ENCODE data around the gene FDXACB1. TPM values are rescaled to one million over a fixed set of nuclear protein-coding genes. Genes with fewer than 3 reads are reported as not detected.

FDXACB1 gene
- total and polyA plus RNA-seq, 9 donors = 1.3 to 2.9 (median 1.8) TPM

DNA sequence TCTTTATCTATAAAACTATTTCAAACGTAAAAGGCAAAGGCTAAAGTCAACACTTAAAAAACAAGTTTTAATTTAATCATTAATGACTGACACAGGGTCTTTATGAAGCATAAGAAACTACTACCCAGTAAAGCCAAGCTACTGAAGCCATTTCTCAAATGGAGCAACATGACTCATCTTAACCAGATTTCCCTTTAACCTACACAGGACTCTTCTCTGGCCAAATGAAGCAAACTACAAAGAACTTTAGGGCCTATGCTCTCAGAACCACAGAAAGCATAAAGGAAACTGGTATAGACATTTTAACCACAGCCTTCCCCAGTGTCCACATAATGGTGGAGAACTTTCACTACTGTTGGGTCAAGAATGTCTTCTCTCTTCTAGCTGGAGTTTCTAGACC, 42.2 kb downstream of the FDXACB1 start:
- no peak for DNase-seq
- 54 to 69% (median 63%) methylated on average over 1 of the region's 1 CpG for WGBS, 3 donors
- Histone ChIP-seq H3K4me1 (ENCODE audit: insufficient read depth) (no peaks in the 10 kb centered on the region), H3K27me3 (no peaks in the 10 kb centered on the region), H3K27ac (no peak overlapping the region), H3K4me3 (no peak overlapping the region), H3K9me3 (no peaks in the 10 kb centered on the region), H3K36me3 (no peaks in the 10 kb centered on the region)
- TF ChIP-seq EP300 (IDR thresholded peaks at IDR 0.05) (no peak), POLR2A (IDR thresholded peaks at IDR 0.05) (no peak), CTCF (IDR thresholded peaks at IDR 0.05) (no peak)
- intact Hi-C loops (cut with DNase I) = loop anchor here in 1 of 4 donors (5.0 kb wide), 1 partner anchor 264 kb away; no protein-coding TSS in a partner anchor

DNA sequence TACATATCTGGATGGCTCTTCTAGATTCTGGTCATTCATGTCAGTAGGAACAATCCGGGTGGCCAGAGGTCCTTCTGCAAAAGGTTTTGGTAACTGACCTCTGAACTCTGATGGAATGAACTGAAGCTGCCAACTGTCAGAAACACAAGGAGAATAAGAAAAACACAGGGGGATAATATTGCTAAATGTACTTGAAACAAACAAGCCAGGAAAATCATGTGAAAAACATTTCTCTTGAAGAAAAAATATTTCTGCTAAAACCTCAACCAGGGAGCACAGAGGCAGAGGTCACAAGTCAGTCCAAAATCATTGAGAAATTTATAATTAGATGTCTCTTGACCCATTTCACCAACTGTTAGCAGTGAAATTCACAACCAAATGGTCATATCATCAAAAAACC, 42.8 kb downstream of the FDXACB1 start:
- 44 to 66% (median 57%) methylated on average over 1 of the region's 1 CpG for WGBS, 3 donors
- intact Hi-C loops (cut with DNase I) = loop anchor here in 1 of 4 donors (5.0 kb wide), 1 partner anchor 264 kb away; no protein-coding TSS in a partner anchor
- no peaks in the 10 kb centered on the region for H3K27me3 ChIP-seq
- no peak for TF ChIP-seq POLR2A (IDR thresholded peaks at IDR 0.05)
- TF ChIP-seq CTCF (IDR thresholded peaks at IDR 0.05) = no peak
- no peak for TF ChIP-seq EP300 (IDR thresholded peaks at IDR 0.05)
- no peaks in the 10 kb centered on the region for H3K36me3 ChIP-seq
- DNase-seq = no peak
- H3K4me1 ChIP-seq (ENCODE audit: insufficient read depth) = no peaks in the 10 kb centered on the region
- H3K4me3 ChIP-seq = no peak overlapping the region
- no peaks in the 10 kb centered on the region for H3K9me3 ChIP-seq
- no peak overlapping the region for H3K27ac ChIP-seq

DNA sequence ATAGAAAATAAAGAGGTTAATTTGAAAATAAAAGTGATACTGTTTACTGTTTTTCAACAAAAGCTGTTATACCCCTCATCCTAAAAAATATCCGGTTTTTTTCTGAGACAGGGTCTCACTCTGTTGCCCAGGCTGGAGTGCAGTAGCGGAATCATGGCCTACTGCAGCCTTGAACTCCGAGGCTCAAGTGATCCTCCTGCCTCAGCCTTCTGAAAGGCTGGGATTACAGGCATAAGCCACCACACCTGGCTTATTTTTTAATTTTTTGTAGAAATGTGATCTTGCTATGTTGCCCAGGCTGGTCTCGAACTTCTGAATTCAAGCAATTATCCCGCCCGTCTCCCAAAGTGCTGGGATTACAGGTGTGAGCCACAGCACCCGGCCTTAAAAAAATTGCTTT, 43.3 kb downstream of the FDXACB1 start:
- H3K27me3 ChIP-seq = no peaks in the 10 kb centered on the region
- H3K9me3 ChIP-seq = no peaks in the 10 kb centered on the region
- H3K36me3 ChIP-seq = no peaks in the 10 kb centered on the region
- WGBS, 3 donors = 93 to 96% (median 94%) methylated on average over 7 of the region's 7 CpGs
- no peak for TF ChIP-seq EP300 (IDR thresholded peaks at IDR 0.05)
- TF ChIP-seq POLR2A (IDR thresholded peaks at IDR 0.05) = no peak
- TF ChIP-seq CTCF (IDR thresholded peaks at IDR 0.05) = no peak
- no peak for DNase-seq
- no peak overlapping the region for H3K4me3 ChIP-seq
- H3K27ac ChIP-seq = no peak overlapping the region
- no peaks in the 10 kb centered on the region for H3K4me1 ChIP-seq (ENCODE audit: insufficient read depth)
- intact Hi-C loops (cut with DNase I) = loop anchor here in 1 of 4 donors (5.0 kb wide), 1 partner anchor 263 kb away; no protein-coding TSS in a partner anchor

GRCh38 chr11:111834432-111835163, 44.4 kb downstream of the FDXACB1 start:
- Histone ChIP-seq H3K9me3 (no peaks in the 10 kb centered on the region), H3K36me3 (no peaks in the 10 kb centered on the region), H3K4me1 (ENCODE audit: insufficient read depth) (no peaks in the 10 kb centered on the region), H3K4me3 (no peak overlapping the region), H3K27me3 (no peaks in the 10 kb centered on the region), H3K27ac (no peak overlapping the region)
- 90 to 96% (median 91%) methylated on average over 3 of the region's 3 CpGs for WGBS, 3 donors
- DNase-seq = no peak
- TF ChIP-seq EP300 (IDR thresholded peaks at IDR 0.05) (no peak), POLR2A (IDR thresholded peaks at IDR 0.05) (no peak), CTCF (IDR thresholded peaks at IDR 0.05) (no peak)
- intact Hi-C loops (cut with DNase I) = loop anchor here in 1 of 4 donors (5.0 kb wide), 1 partner anchor 262 kb away; no protein-coding TSS in a partner anchor
